H1 (cell line): ENCODE results near the gene MYOT. TPM values are rescaled to one million over a fixed set of nuclear protein-coding genes. Genes with fewer than 3 reads are reported as not detected.

Experiments used
- CTCF ChIA-PET: fragments of 300-600 bp; sonication (Branson Sonifier 250); formaldehyde crosslinking; loops from one replicate; lab custom pipeline; 2021; ENCODE audit not compliant: partially characterized antibody; lab: Charles Lee
- POLR2A ChIA-PET: fragments of 300-600 bp; sonication (Branson Sonifier 250); formaldehyde crosslinking; loops from one replicate; lab custom pipeline; 2021; ENCODE audit warnings: inconsistent platforms; ENCODE audit not compliant: partially characterized antibody; lab: Charles Lee
- DNase-seq, 2 experiments: peaks; one replicate each; pipeline versions ENCODE4 v3.0.0 to v3.0.0-alpha.2; 2010 to 2022; ENCODE audit warnings: low spot score in 2 of 2, low read depth in 1 of 2, mixed read lengths in 1 of 2
- FAIRE-seq: peaks from 2 replicates; lab custom pipeline; 2011; peaks lifted over from hg19 to GRCh38; lab: Jason Lieb, UNC
- H2AFZ ChIP-seq: 2 replicates; pipeline ENCODE4 v1.8.1; 2012; ENCODE audit warnings: low read length, inconsistent platforms
- H2AK5ac ChIP-seq: 2 replicates; pipeline ENCODE4 v1.6.1; 2013; ENCODE audit warnings: low read depth, low read length
- H2BK120ac ChIP-seq: replicated peaks from 2 replicates; pipeline ENCODE3; 2013; ENCODE audit warnings: low read depth, low read length, inconsistent platforms
- H2BK12ac ChIP-seq: 2 replicates; pipeline ENCODE4 v1.6.1; 2013; ENCODE audit warnings: low read depth, low read length
- H2BK15ac ChIP-seq: 2 replicates; pipeline ENCODE4 v1.6.1; 2013; ENCODE audit warnings: low read length
- H2BK20ac ChIP-seq: 2 replicates; pipeline ENCODE4 v1.6.1; 2013; ENCODE audit warnings: low read length
- H2BK5ac ChIP-seq: 2 replicates; pipeline ENCODE4 v1.6.1; 2013; ENCODE audit warnings: low read depth, low read length
- H3K14ac ChIP-seq: 2 replicates; pipeline ENCODE4 v1.6.1; 2013; ENCODE audit warnings: inconsistent platforms; ENCODE audit not compliant: insufficient read length
- H3K18ac ChIP-seq: 2 replicates; pipeline ENCODE4 v1.6.1; 2013; ENCODE audit warnings: low read length; ENCODE audit errors: extremely low read depth
- H3K23ac ChIP-seq: 2 replicates; pipeline ENCODE4 v1.6.1; 2013; ENCODE audit warnings: inconsistent platforms; ENCODE audit not compliant: insufficient read length
- H3K23me2 ChIP-seq: 2 replicates; pipeline ENCODE4 v1.6.1; 2013; ENCODE audit warnings: low read depth, low read length
- H3K27ac ChIP-seq: 2 replicates; pipeline ENCODE4 v1.6.1; 2011; ENCODE audit warnings: low read depth, low read length, inconsistent platforms
- H3K27me3 ChIP-seq, 4 experiments: replicated peaks in 1 of 4; 1 replicate in 1 of 4; 2 replicates in 3 of 4; pipeline versions ENCODE4 v1.6.1 to v1.8.1; 2011 to 2013; ENCODE audit warnings: low read length in 3 of 4, mild to moderate bottlenecking in 3 of 4, inconsistent platforms in 2 of 4, mixed read lengths in 2 of 4, moderate library complexity in 1 of 4; ENCODE audit not compliant: control insufficient read depth in 3 of 4, insufficient read depth in 3 of 4; ENCODE audit errors: extremely low read depth in 1 of 4
- H3K36me3 ChIP-seq, 4 experiments: 2 replicates each; pipeline versions ENCODE4 v1.6.1 to v1.8.1; 2011 to 2013; ENCODE audit warnings: mild to moderate bottlenecking in 4 of 4, low read length in 3 of 4, moderate library complexity in 2 of 4, control low read depth in 1 of 4, inconsistent platforms in 1 of 4; ENCODE audit not compliant: insufficient read depth in 4 of 4, control insufficient read depth in 2 of 4
- H3K4ac ChIP-seq: replicated peaks from 2 replicates; pipeline ENCODE3; 2013; ENCODE audit warnings: low read length, low read depth, mixed read lengths, inconsistent platforms; ENCODE audit not compliant: insufficient read length
- H3K4me1 ChIP-seq, 4 experiments: replicated peaks in 1 of 4; 1 replicate in 1 of 4; 2 replicates in 3 of 4; pipeline versions ENCODE4 v1.6.1 to v1.8.1; 2011 to 2013; ENCODE audit warnings: low read length in 3 of 4, inconsistent platforms in 2 of 4, mixed read lengths in 1 of 4; ENCODE audit not compliant: insufficient read depth in 4 of 4, control insufficient read depth in 3 of 4
- H3K4me2 ChIP-seq, 2 experiments: 2 replicates each; pipeline versions ENCODE4 v1.6.1 to v1.8.1; 2011 to 2013; ENCODE audit warnings: low read depth in 2 of 2, low read length in 2 of 2, control low read depth in 1 of 2, inconsistent platforms in 1 of 2, mild to moderate bottlenecking in 1 of 2; ENCODE audit not compliant: insufficient read depth in 1 of 2
- H3K4me3 ChIP-seq, 4 experiments: fragments of 200-600, 300-600 bp in 1 of 4; sonication (generic), shearing (Covaris generic), sonication (Bioruptor Twin) in 1 of 4; 2 replicates each; pipeline versions ENCODE4 v1.5.1 to v1.8.1; 2011 to 2016; ENCODE audit warnings: low read length in 4 of 4, low read depth in 3 of 4, control low read depth in 2 of 4, inconsistent platforms in 2 of 4, mild to moderate bottlenecking in 2 of 4, mixed read lengths in 1 of 4, moderate library complexity in 1 of 4; ENCODE audit not compliant: insufficient read depth in 2 of 4; ENCODE audit errors: extremely low read depth in 1 of 4
- H3K56ac ChIP-seq: replicated peaks from 2 replicates; pipeline ENCODE3; 2013; ENCODE audit warnings: low read depth, mild to moderate bottlenecking, mixed read lengths, low read length, inconsistent platforms; ENCODE audit not compliant: insufficient read length
- H3K79me1 ChIP-seq: 2 replicates; pipeline ENCODE4 v1.6.1; 2013; ENCODE audit warnings: low read depth, low read length, control low read depth
- H3K79me2 ChIP-seq, 2 experiments: 2 replicates each; pipeline versions ENCODE4 v1.6.1 to v1.8.1; 2012 to 2013; ENCODE audit warnings: low read length in 2 of 2, mild to moderate bottlenecking in 2 of 2, inconsistent platforms in 1 of 2; ENCODE audit not compliant: insufficient read depth in 2 of 2, control insufficient read depth in 1 of 2
- H3K9ac ChIP-seq, 4 experiments: replicated peaks in 1 of 4; 1 replicate in 1 of 4; 2 replicates in 3 of 4; pipeline versions ENCODE4 v1.6.1 to v1.8.1; 2011 to 2013; ENCODE audit warnings: low read depth in 3 of 4, low read length in 3 of 4, control low read depth in 2 of 4, mild to moderate bottlenecking in 2 of 4, moderate library complexity in 2 of 4, inconsistent platforms in 1 of 4; ENCODE audit errors: extremely low read depth in 1 of 4
- H3K9me3 ChIP-seq, 2 experiments: 2 replicates each; pipeline versions ENCODE4 v1.6.1 to v1.8.1; 2012 to 2013; ENCODE audit warnings: mild to moderate bottlenecking in 2 of 2, moderate library complexity in 2 of 2, control low read depth in 1 of 2, inconsistent platforms in 1 of 2, low read depth in 1 of 2, low read length in 1 of 2, mixed read lengths in 1 of 2; ENCODE audit not compliant: insufficient read depth in 2 of 2
- H4K20me1 ChIP-seq, 2 experiments: replicated peaks in 1 of 2; 2 replicates each; pipeline versions ENCODE3 to v1.8.1; 2011 to 2013; ENCODE audit warnings: inconsistent platforms in 2 of 2, low read length in 2 of 2, mild to moderate bottlenecking in 1 of 2; ENCODE audit not compliant: insufficient read depth in 2 of 2, control insufficient read depth in 1 of 2
- H4K5ac ChIP-seq: 2 replicates; pipeline ENCODE4 v1.6.1; 2013; ENCODE audit warnings: low read length, low read depth, mixed read lengths, inconsistent platforms; ENCODE audit not compliant: insufficient read length
- H4K8ac ChIP-seq: 2 replicates; pipeline ENCODE4 v1.8.0; 2013; ENCODE audit warnings: mild to moderate bottlenecking, moderate library complexity, low read length, inconsistent platforms; ENCODE audit not compliant: insufficient read depth; ENCODE audit errors: extremely low read depth
- H4K91ac ChIP-seq: replicated peaks from 2 replicates; pipeline ENCODE3; 2013; ENCODE audit warnings: low read length, mixed read lengths, inconsistent platforms; ENCODE audit not compliant: insufficient read length
- BCL11A ChIP-seq, 2 experiments: IDR thresholded peaks; one replicate each; pipeline ENCODE4 v1.6.1; 2011; ENCODE audit warnings: low read depth in 2 of 2, low read length in 2 of 2, mild to moderate bottlenecking in 2 of 2
- CHD2 ChIP-seq: IDR thresholded peaks from 2 replicates; pipeline ENCODE4 v1.6.1; 2012; ENCODE audit warnings: low read length, improper control_type of control experiment
- JUN ChIP-seq: IDR thresholded peaks from 2 replicates; pipeline ENCODE4 v1.6.1; 2011; ENCODE audit warnings: low read depth, mild to moderate bottlenecking, improper control_type of control experiment, low read length
- SIN3A ChIP-seq, 2 experiments: IDR thresholded peaks in 1 of 2; conservative IDR thresholded peaks in 1 of 2; 2 replicates each; pipeline ENCODE4 v1.6.1; 2011 to 2012; ENCODE audit warnings: low read length in 2 of 2, improper control_type of control experiment in 1 of 2, low read depth in 1 of 2, mild to moderate bottlenecking in 1 of 2
- WGBS, 2 experiments: shearing (Covaris generic) in 1 of 2; methylation state at CpG; one replicate each; pipeline versions ENCODE4 v1.1.6 to v1.1.7; 2013 to 2015; ENCODE audit warnings: low lambda C conversion rate in 2 of 2, mixed read lengths in 2 of 2, inconsistent platforms in 1 of 2, low coverage in 1 of 2, missing lambda C conversion rate in 1 of 2; ENCODE audit not compliant: insufficient replicate concordance in 2 of 2, insufficient coverage in 1 of 2, insufficient read length in 1 of 2; ENCODE audit errors: extremely low coverage in 1 of 2, missing lambda C conversion rate in 1 of 2; 5-methylcytosine and 5-hydroxymethylcytosine counted together
- polyA plus RNA-seq, 7 experiments: library from polyadenylated mRNA; depleted of rRNA in 3 of 7; stranded (reverse) in 5 of 7; unstranded in 2 of 7; fragments of >200 nt in 5 of 7; fragments of 200-250 nt in 2 of 7; gene quantifications; 1 replicate in 5 of 7; 2 replicates in 1 of 7; 4 replicates in 1 of 7; pipeline versions ENCODE4 v1.2.1 to v1.2.3, GENCODE V29; 2011 to 2013; ENCODE audit warnings: missing spikeins in 2 of 7, mixed read lengths in 2 of 7
- total RNA-seq: library from RNA; stranded (reverse); fragmentation: NEBNext Ultra II Directional; extraction: Animal tissue kit (Norgen Biotek cat#: 25700); gene quantifications from 2 replicates; pipeline ENCODE4 v1.2.1, GENCODE V29; 2021

Gene MYOT
- total and polyA plus RNA-seq, 2 of the 8 experiments (the other 6 are each of a cell fraction or from before 2014, with no cell fraction given) = not detected

GRCh38 chr5:137858954-137859353 lies 8.7 kb upstream of the MYOT start:
- no peak overlapping the region for H3K9ac ChIP-seq
- no peak overlapping the region for H4K5ac ChIP-seq
- H3K56ac ChIP-seq = no peak overlapping the region
- no peak overlapping the region for H4K91ac ChIP-seq
- H3K14ac ChIP-seq = no peak overlapping the region
- H3K36me3 ChIP-seq = no peaks in the 10 kb centered on the region
- no peak overlapping the region for H4K8ac ChIP-seq
- no peak overlapping the region for H2BK20ac ChIP-seq
- H4K20me1 ChIP-seq = no peaks in the 10 kb centered on the region
- no peak overlapping the region for H3K23ac ChIP-seq
- no peak overlapping the region for H2BK120ac ChIP-seq
- H3K4me1 ChIP-seq = no peaks in the 10 kb centered on the region
- FAIRE-seq = no peak
- CTCF ChIA-PET = no interaction called here
- no peak overlapping the region for H3K4ac ChIP-seq
- H3K79me1 ChIP-seq = no peaks in the 10 kb centered on the region
- H2AK5ac ChIP-seq = no peak overlapping the region
- H3K4me2 ChIP-seq = no peak overlapping the region
- no peak for TF ChIP-seq JUN
- TF ChIP-seq BCL11A (IDR thresholded peaks at IDR 0.05; ENCODE audit: low read depth in 2 of 2, low read length in 2 of 2) = no peak
- no peak for TF ChIP-seq CHD2
- no peak for TF ChIP-seq SIN3A (conservative IDR thresholded peaks at IDR 0.05 in 1 of 2, IDR thresholded peaks at IDR 0.05 in 1 of 2; ENCODE audit: low read depth in 1 of 2, low read length in 2 of 2)
- H2BK15ac ChIP-seq = no peak overlapping the region
- no peak for DNase-seq
- H3K4me3 ChIP-seq = no peak overlapping the region
- no peak overlapping the region for H2AFZ ChIP-seq
- no peaks in the 10 kb centered on the region for H3K23me2 ChIP-seq
- 91% methylated on average over 5 of the region's 5 CpGs; no CpG with 5 or more reads in 1 of the 2 experiments for WGBS, 2 experiments
- no peak overlapping the region for H2BK12ac ChIP-seq
- H3K9me3 ChIP-seq = no peaks in the 10 kb centered on the region
- no peak overlapping the region for H3K18ac ChIP-seq
- POLR2A ChIA-PET = no interaction called here
- H3K79me2 ChIP-seq = no peaks in the 10 kb centered on the region
- H3K27ac ChIP-seq = no peak overlapping the region
- H3K27me3 ChIP-seq = no peaks in the 10 kb centered on the region
- no peak overlapping the region for H2BK5ac ChIP-seq
